IPS DF 4.7 (cell line): ENCODE data around the gene CACNA1C.

Experiments used
- DNase-seq: peaks from one replicate; pipeline ENCODE4 v3.0.0-alpha.2; 2013; ENCODE audit warnings: low spot score; ENCODE audit errors: extremely low read depth

CACNA1C gene

DNA sequence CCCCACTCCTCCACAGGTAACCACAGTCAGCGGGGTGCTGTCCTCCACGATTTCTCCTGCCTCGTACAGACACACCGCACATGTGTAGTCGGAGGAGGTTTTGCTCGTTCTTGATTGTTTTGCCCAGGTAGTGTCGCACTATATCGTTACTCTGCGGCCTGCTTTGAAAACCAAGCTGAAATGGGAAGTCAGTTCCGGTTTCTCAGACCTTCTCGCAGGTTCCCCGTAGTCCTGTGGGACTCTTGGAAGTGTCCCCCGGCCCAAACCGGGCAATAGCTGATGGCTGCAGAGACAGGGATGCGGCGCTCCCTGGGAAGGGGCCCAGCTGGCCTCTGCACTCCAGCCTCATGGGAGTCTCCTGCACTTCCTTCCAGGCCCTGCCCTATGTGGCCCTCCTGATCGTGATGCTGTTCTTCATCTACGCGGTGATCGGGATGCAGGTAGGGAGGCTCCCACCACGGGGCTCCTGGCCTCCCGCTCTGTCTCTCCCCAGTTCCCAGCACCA is 600.7 kb downstream of the CACNA1C start:
- DNase-seq = no peak

GRCh38 chr12:2654311-2654710 is 601.5 kb downstream of the CACNA1C start:
- DNase-seq = no peak

GRCh38 chr12:2654741-2655140 is 602.0 kb downstream of the CACNA1C start:
- DNase-seq = no peak

DNA sequence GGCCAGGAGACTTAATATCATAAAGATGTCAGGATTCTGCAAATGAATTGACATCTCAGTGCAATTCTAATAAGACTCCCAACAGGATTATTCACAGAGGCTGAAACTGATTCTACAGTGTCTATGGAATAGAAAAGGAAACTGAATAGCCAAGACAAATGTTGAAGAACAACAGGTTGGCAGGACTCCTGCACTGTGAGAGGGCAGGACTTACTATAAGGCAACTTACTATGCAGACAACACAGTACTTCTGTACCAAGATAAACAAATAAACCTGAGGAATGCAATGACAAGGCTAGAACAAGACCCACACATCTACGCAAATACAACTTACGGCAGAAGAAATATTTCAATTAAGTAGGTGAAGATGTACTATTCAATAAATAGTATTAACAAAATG is 609.7 kb downstream of the CACNA1C start:
- no peak for DNase-seq

GRCh38 chr12:2664721-2665577 is 612.2 kb downstream of the CACNA1C start:
- no peak for DNase-seq

DNA sequence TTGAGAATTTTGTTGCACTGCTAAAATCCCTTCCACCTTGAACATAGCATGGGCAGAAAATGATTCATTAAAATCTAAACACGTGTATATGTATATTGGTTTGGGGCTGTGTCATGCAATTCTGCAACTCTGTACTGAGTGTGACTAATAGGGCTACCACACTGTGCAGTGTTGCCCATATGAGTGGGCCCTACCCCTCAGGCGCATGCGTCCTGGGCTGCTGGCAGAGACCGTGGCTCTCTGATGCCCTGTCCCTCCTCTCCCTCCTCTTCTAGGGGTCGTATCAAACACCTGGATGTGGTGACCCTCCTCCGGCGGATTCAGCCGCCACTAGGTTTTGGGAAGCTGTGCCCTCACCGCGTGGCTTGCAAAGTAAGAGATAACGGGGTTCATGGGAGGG is 613.6 kb downstream of the CACNA1C start:
- no peak for DNase-seq

GRCh38 chr12:2666846-2667245 is 614.1 kb downstream of the CACNA1C start:
- DNase-seq = no peak

DNA sequence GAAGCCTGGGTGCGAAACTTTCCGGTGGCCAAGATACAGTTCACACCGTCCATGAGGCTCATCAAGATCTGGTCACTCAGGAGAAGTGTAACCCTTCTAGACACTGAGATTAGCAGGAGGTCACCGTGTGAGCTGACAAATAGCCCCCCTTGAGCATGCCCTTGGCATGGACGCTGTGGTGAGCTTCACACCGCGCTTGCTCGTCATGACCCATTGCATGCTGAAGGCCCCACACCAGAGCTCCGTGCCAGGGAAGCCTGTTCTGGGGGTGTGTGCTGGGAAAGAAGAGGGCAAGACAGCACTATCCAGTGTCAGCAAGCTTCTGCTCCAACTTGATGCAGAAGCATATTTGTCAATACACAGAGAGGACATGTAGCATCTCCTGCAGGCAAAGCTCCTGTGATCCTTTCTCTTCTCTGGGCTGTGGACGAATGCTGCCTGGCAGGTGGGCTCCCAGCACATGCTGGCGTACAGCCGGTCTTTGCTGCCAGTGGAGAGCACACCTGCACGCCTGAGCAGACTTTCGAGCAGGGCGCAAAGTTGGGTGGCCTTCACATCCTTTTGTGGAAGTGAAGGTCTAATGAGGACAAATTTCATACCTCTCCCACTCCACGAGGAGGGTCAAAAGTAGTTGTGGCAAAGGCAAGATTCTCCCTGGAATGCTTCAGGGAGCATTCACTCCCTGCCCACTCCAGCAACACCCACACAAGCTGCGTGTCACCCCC is 615.1 kb downstream of the CACNA1C start:
- no peak for DNase-seq

DNA sequence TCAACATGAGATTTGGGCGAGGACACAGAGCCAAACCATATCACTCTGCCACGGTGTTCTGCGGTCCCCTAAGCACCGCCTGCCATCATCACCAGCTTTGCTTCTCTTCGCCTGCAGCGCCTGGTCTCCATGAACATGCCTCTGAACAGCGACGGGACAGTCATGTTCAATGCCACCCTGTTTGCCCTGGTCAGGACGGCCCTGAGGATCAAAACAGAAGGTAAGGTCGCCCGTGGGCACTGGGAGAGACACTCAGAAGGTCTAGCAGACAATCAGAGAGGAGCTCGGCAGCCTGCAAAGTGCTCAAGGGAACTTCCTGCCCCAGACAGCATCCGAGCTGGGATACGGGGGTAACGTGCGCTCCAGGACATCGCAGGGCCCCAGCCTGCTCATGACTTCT is 616.0 kb downstream of the CACNA1C start:
- no peak for DNase-seq

DNA sequence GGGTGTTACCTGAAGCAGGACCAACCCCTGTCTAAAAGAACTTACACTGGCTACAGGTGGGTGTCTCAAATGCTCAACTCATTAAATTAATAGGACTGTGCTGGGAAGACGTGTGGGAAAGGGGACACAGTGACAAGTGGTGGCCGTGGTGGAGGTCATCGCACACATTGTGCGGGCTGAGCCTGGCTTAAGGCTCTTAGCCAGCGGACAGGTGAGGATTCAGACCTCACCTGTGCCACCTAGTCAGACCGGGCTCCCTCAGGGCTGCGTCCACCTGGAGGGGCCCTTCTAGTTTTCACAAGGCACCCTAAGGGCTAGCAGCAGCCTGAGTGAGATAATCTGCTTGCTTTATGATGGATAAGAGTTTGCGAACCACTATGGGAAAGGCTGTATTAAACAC is 616.8 kb downstream of the CACNA1C start:
- DNase-seq = no peak

DNA sequence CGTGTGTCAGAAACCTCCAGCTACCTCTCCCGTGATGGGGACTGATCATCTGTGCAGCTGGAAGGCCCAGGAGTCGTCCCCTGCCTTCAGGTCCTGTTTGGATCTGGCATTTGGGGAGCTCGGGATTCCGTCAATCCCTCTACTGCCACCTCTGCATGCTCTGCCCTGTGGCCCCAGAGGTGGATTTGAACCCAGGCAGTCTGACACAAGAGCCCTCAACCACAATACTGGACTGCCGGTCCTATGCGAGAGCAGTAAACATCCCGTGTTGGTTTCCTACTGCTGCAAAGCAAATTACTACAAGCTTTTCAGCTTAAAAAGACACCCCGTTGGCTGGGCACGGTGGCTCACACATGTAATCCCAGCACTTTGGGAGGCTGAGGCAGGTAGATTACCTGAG is 620.1 kb downstream of the CACNA1C start:
- DNase-seq = no peak

DNA sequence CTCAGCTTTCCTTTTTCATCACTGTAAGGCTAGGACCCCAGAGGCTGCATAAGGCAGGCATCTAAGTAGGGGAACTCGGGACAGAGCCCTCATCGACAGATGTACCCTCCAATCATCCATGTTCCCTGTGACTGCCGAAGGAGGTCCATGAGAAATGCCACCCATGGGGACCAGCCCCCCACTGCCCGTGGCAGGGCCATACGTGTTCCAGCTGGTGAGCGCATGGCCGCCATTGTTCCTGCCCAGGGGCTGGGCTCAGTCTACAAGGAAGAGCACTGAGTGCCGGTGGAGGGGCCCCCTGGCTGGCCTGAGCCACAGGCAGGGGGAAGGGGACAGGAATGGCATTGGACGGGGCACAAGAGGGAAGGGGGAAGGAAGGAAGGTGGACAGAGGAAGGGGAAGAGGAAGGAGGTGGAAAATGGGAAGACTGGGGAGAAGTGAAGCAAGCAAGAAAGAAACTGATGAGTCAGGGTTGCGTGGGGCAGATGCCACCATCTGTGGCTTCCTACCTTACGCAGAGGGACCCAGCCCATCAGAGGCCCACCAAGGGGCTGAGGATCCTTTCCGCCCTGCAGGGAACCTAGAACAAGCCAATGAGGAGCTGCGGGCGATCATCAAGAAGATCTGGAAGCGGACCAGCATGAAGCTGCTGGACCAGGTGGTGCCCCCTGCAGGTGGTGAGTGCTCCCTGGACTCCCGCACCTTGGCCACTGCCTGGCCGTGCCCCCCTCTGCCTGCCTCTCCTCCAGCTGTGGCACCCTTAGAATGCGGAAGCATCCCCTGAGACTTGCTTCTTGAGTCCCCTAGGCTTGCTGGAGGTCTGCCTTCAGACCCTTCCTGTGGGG is 621.4 kb downstream of the CACNA1C start:
- DNase-seq = no peak

- no peak for DNase-seq
Measured at GRCh38 chr12:2675776-2676175, 623.0 kb downstream of the CACNA1C start.

- DNase-seq = no peak
Measured at GRCh38 chr12:2677142-2677880, 624.5 kb downstream of the CACNA1C start.

DNA sequence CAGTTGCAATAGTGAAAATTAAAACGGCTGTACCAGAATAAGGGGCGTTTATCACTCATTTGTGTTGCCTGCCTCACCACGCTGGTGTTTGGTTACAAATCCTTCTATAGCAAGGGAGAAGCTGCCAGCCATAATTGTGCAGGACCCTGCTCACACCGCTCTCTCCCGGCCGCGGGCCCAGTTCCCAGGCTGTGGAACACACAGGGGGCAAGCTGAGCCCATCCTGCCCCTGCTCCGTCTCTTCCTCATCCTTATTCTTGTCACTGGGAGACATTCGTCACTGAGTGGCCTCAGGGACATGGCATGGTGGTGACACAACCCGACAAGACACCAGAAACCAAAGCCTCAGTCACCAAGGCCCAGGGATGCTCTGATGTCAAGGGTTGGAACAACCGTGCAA is 625.6 kb downstream of the CACNA1C start:
- no peak for DNase-seq

- no peak for DNase-seq
Measured at GRCh38 chr12:2679068-2679815, 626.5 kb downstream of the CACNA1C start.

DNA sequence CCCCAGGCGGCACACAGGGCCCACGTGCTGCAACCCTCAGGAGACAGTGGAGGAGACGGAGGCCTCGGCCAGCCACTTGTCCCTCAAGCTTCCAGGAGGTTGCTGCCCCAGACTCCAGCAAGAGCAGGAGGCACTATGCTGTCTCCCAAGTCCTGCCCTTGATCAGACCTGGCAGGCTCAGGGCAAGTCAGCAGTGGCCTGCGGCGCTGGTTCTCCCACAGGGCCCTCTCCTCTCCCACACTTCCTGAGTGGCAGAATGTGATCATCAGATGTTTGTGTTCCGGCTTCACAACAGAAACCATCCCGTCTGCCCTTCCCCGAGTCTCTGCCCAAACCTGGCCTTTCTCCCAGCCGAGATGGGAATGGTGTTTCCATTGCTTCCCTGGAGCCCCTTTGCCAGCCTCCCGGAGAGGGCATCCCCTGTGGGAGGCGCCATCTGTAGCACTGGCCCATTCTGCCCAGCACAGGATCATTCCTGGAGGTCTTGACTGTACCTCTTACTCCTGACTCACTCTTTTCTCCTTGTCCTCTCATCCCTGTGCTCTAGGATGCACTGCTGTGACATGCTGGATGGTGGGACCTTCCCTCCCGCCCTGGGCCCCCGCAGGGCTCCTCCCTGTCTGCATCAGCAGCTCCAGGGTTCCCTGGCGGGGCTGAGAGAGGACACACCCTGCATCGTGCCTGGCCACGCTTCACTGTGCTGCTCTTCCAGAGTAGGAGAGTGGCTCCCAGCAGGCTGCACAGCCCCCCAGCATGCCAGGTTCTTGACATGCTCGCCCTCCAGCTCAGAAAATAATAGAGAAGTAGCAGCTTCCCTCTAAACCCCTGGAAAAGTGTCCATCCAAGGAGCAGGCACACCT is 627.3 kb downstream of the CACNA1C start:
- DNase-seq = no peak

GRCh38 chr12:2680676-2681039 is 627.9 kb downstream of the CACNA1C start:
- no peak for DNase-seq

DNA sequence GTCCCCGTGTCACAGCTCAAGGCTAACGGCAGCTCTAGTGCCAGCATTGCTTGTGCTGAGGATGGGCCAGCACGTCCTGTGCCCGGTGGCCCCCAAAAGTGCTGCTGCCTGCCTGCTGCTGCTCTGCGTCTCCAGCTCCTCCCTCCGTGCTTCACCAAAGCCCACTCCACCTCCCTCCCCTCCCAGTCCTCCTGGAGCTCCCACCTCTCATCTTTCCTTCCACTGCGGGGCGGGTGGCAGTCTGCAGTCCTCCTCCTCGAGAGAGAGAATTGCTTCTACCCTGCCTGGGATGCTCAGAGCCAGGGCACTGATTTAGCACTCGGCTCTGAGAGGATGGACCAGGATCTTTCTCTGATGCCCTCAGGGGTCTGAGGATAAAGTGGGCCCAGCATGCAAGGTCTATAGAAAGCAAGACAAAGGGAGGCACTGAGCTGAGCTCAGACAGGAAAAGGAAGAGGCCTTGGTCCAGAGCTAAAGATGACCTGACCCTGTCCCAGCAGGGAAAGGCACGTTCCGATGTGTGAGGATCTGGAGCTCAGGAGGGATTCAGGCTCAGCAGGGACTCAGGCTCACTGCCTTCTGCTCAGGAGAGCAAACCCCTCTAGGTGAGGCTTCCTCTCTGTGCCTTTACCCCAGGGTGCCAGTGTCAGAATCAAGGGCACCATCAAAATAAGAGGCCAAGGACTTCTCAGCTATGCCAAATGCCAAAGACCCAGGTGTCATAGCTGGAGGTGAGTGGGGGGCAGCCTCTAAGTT is 628.8 kb downstream of the CACNA1C start:
- DNase-seq = no peak
